ENCODE results near the gene TNS2. TPM values are rescaled to one million over a fixed set of nuclear protein-coding genes. Genes with fewer than 3 reads are reported as not detected.

Gene TNS2
- total and polyA plus RNA-seq, 10 of the 15 experiments (the other 5 are each of a cell fraction or from before 2014, with no cell fraction given), result 0.03 to 0.72 (median 0.16) TPM; not detected in 4

- no peak for TF ChIP-seq PRDM15 (CRISPR knock-in tag; IDR thresholded peaks at IDR 0.05)
- TF ChIP-seq IKZF2 (IDR thresholded peaks at IDR 0.05), result no peak
Measured at GRCh38 chr12:53036802-53037201, 13.1 kb upstream of the TNS2 start (continued).

GRCh38 chr12:53039851-53040250, 10.0 kb upstream of the TNS2 start:
- WGBS (ENCODE audit: insufficient coverage, insufficient replicate concordance, low lambda C conversion rate, missing lambda C conversion rate), result 97% methylated on average over 4 of the region's 4 CpGs
- Histone ChIP-seq H3K79me2 (ENCODE audit: control insufficient read depth, insufficient read depth, low read length) (no peaks in the 10 kb centered on the region), H3K4me3 (no peak overlapping the region), H3K9me3 (replicated peaks; ENCODE audit: control insufficient read depth, insufficient read depth, low read length) (no peaks in the 10 kb centered on the region), H3K9ac (ENCODE audit: control insufficient read depth, insufficient read depth, low read length) (no peak overlapping the region), H3K27me3 (replicated peaks in 1 of 2; ENCODE audit: control insufficient read depth in 2 of 2, insufficient read depth in 2 of 2, low read length in 1 of 2) (no peaks in the 10 kb centered on the region), H3K27ac (ENCODE audit: control insufficient read depth, insufficient read depth) (no peak overlapping the region), H3K4me2 (ENCODE audit: control insufficient read depth, insufficient read depth) (no peak overlapping the region), H2AFZ (ENCODE audit: control insufficient read depth, low read depth, low read length) (no peak overlapping the region), H4K20me1 (ENCODE audit: control insufficient read depth, insufficient read depth) (no peaks in the 10 kb centered on the region), H3K36me3 (ENCODE audit: control insufficient read depth in 2 of 2, insufficient read depth in 2 of 2, low read length in 1 of 2) (peaks cover 14 to 46% of the 10 kb centered on the region in 2 experiments), H3K4me1 (ENCODE audit: control insufficient read depth, insufficient read depth, low read length) (no peaks in the 10 kb centered on the region)
- intact Hi-C loops (cut with micrococcal nuclease; ENCODE audit: unreplicated experiment), result no loop called here
- POLR2A ChIA-PET, result no interaction called here
- CTCF ChIA-PET, result interaction anchor here (0.8 to 2.4 kb wide), 3 partner anchors 13 to 305 kb away, joined by 3 to 8 read pairs (median 5); no protein-coding TSS in a partner anchor
- no peak for DNase-seq (ENCODE audit: low read depth, low spot score)
- BruUV-seq (replicated peaks), result no TSS peak
- in situ Hi-C loops (cut with MboI), result no loop called here
- no peak for FAIRE-seq
- no peak for ATAC-seq
- RAD21 ChIA-PET (ENCODE audit: unreplicated experiment), result no interaction called here
- SMC1A ChIA-PET (ENCODE audit: uncharacterized antibody, unreplicated experiment), result interaction anchor here (1.4 kb wide), 1 partner anchor 60 kb away, joined by 4 read pairs; no protein-coding TSS in a partner anchor
- no peak for TF ChIP-seq RELB (IDR thresholded peaks at IDR 0.05; ENCODE audit: low read depth)
- no peak for TF ChIP-seq MEF2A (IDR thresholded peaks at IDR 0.05; ENCODE audit: insufficient read depth, low read depth, low read length)
- TF ChIP-seq TARDBP (IDR thresholded peaks at IDR 0.05; ENCODE audit: borderline replicate concordance), result no peak
- no peak for TF ChIP-seq IRF5 (IDR thresholded peaks at IDR 0.05; ENCODE audit: borderline replicate concordance)
- TF ChIP-seq ZNF687 (IDR thresholded peaks at IDR 0.05), result no peak
- no peak for TF ChIP-seq ZSCAN29 (IDR thresholded peaks at IDR 0.05)
- no peak for TF ChIP-seq ATF3 (IDR thresholded peaks at IDR 0.05; ENCODE audit: borderline replicate concordance, extremely low read depth, low read depth, low read length)
- no peak for TF ChIP-seq ASH2L (IDR thresholded peaks at IDR 0.05; ENCODE audit: borderline replicate concordance, low read depth)
- no peak for TF ChIP-seq SRF (IDR thresholded peaks at IDR 0.05; ENCODE audit: low read depth in 2 of 2, low read length in 2 of 2)

Measured in GM12878 (cell line).